ELR (cell line): ENCODE measurements around the gene ZSWIM6.

ENCODE experiments used
- DNase-seq: peaks from one replicate; pipeline ENCODE4 v3.0.0-alpha.2; 2015; ENCODE audit warnings: low read depth

The ZSWIM6 gene

GRCh38 chr5:61486476-61486875 lies 154.4 kb downstream of the ZSWIM6 start:
- no peak for DNase-seq

GRCh38 chr5:61489574-61489973 lies 157.5 kb downstream of the ZSWIM6 start:
- no peak for DNase-seq

- DNase-seq = no peak
These were observed 159.8 kb downstream of the ZSWIM6 start for GRCh38 chr5:61491861-61492260.

- DNase-seq = no peak
These were observed 161.9 kb downstream of the ZSWIM6 start for GRCh38 chr5:61493973-61494372.

GRCh38 chr5:61496446-61496845 lies 164.4 kb downstream of the ZSWIM6 start:
- no peak for DNase-seq

- no peak for DNase-seq
These were observed 164.8 kb downstream of the ZSWIM6 start for GRCh38 chr5:61496860-61497259.

GRCh38 chr5:61498121-61498520 lies 166.1 kb downstream of the ZSWIM6 start:
- DNase-seq = no peak

- DNase-seq = no peak
These were observed 169.9 kb downstream of the ZSWIM6 start for GRCh38 chr5:61501971-61502370.

- DNase-seq = no peak
These were observed 172.2 kb downstream of the ZSWIM6 start for GRCh38 chr5:61504143-61504770.

- DNase-seq = no peak
These were observed 173.2 kb downstream of the ZSWIM6 start for GRCh38 chr5:61505281-61505680.

GRCh38 chr5:61507232-61507631 lies 175.2 kb downstream of the ZSWIM6 start:
- no peak for DNase-seq

GRCh38 chr5:61516946-61517345 lies 184.9 kb downstream of the ZSWIM6 start:
- no peak for DNase-seq

GRCh38 chr5:61519728-61520277 lies 187.7 kb downstream of the ZSWIM6 start:
- no peak for DNase-seq

- no peak for DNase-seq
These were observed 191.0 kb downstream of the ZSWIM6 start for GRCh38 chr5:61523073-61523472.

- DNase-seq = no peak
These were observed 191.9 kb downstream of the ZSWIM6 start for GRCh38 chr5:61523997-61524396.

- no peak for DNase-seq
These were observed 193.6 kb downstream of the ZSWIM6 start for GRCh38 chr5:61525512-61526206.

GRCh38 chr5:61526207-61526519 lies 194.1 kb downstream of the ZSWIM6 start:
- DNase-seq = no peak

- no peak for DNase-seq
These were observed 200.9 kb downstream of the ZSWIM6 start for GRCh38 chr5:61532983-61533382.

- no peak for DNase-seq
These were observed 202.6 kb downstream of the ZSWIM6 start for GRCh38 chr5:61534481-61535267.

- no peak for DNase-seq
These were observed 203.8 kb downstream of the ZSWIM6 start for GRCh38 chr5:61535828-61536227.

GRCh38 chr5:61536922-61537321 lies 204.9 kb downstream of the ZSWIM6 start:
- DNase-seq = no peak

- no peak for DNase-seq
These were observed 206.9 kb downstream of the ZSWIM6 start for GRCh38 chr5:61538722-61539501.
